OCI-LY7 (cell line): ENCODE measurements around the gene TCFL5.

ENCODE experiments used
- EZH2phosphoT487 ChIP-seq: fragments of 200-600 bp; sonication (generic); IDR thresholded peaks from 2 replicates; pipeline ENCODE4 v1.6.1; 2018; ENCODE audit warnings: low read depth, borderline replicate concordance, mild to moderate bottlenecking, mixed run types, antibody characterized with exemption, low read length, moderate library complexity, mixed read lengths
- TF ChIP-seq, protein P1 (sequence below): fragments of 200-600 bp; sonication (generic); conservative IDR thresholded peaks from 2 replicates; pipeline ENCODE4 v1.5.1; 2014; ENCODE audit warnings: mild to moderate bottlenecking, antibody characterized with exemption, low read length, moderate library complexity, mixed read lengths

DNA sequence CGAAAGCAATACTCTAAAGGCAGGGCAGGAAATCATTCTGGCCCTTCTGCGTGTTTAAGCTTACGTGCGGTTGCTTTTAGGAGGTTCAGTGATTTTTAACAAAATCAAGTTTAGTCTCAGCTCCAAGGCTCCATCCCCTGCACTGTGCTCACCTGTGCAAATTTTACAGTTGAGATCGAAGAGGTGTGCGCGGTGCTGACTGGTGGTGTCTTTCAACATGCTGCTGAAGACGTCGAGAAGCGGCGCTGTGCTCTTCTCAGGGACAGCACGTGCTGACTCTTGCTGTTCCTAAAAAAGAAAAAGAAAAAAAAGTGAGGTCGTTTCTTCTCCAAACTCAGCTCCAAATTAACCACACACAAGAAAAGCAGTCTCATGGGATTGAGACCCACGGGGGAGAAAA is 32.6 kb upstream of the TCFL5 start:
- TF ChIP-seq, protein P1, sequence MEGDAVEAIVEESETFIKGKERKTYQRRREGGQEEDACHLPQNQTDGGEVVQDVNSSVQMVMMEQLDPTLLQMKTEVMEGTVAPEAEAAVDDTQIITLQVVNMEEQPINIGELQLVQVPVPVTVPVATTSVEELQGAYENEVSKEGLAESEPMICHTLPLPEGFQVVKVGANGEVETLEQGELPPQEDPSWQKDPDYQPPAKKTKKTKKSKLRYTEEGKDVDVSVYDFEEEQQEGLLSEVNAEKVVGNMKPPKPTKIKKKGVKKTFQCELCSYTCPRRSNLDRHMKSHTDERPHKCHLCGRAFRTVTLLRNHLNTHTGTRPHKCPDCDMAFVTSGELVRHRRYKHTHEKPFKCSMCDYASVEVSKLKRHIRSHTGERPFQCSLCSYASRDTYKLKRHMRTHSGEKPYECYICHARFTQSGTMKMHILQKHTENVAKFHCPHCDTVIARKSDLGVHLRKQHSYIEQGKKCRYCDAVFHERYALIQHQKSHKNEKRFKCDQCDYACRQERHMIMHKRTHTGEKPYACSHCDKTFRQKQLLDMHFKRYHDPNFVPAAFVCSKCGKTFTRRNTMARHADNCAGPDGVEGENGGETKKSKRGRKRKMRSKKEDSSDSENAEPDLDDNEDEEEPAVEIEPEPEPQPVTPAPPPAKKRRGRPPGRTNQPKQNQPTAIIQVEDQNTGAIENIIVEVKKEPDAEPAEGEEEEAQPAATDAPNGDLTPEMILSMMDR, result no peak
- no peak for TF ChIP-seq EZH2phosphoT487
